Liver (tissue), 3 donors: Measurements from ENCODE around the gene ATP5F1D.

Experiments
- JUND ChIP-seq, 2 donors: IDR thresholded peaks; 2 replicates each; pipeline ENCODE4 v1.6.1; 2016; ENCODE audit warnings: antibody characterized with exemption in 2 of 2
- TF ChIP-seq, protein P1 (sequence below): fragments of 150-350 bp; IDR thresholded peaks from 2 replicates; pipeline ENCODE4 v1.5.1; 2017; ENCODE audit warnings: improper control_type of control experiment, low read depth, low read length; ENCODE audit not compliant: missing input control
- TF ChIP-seq, protein P2 (sequence below): IDR thresholded peaks from 2 replicates; pipeline ENCODE4 v1.6.1; 2016; ENCODE audit warnings: antibody characterized with exemption
- TF ChIP-seq, protein P3 (sequence below): IDR thresholded peaks from 2 replicates; pipeline ENCODE4 v1.6.1; 2016; ENCODE audit warnings: antibody characterized with exemption
- donor health status: healthy.
- donor health status: healthy.

DNA sequence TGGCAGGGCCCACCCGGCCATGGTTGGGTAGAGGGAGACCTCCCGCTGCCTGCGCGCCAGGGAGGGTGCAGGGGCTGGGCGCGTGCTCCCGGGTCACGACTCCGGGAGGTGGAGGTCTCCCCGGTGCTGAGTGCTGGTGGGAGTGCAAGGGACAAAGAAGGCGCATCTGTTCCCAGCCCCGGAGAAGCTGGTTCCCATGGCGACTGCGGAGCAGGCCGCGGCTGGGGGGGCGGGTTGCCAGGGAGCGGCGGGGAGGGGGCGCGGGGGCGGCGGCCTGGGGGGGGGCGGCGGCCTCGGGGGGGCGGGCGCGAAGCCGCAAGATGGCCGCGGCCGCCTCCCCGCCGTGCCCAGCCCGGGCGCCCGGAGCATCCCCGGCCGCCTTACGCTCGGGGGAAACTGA is 5.0 kb upstream of the ATP5F1D start:
- TF ChIP-seq, protein P1, sequence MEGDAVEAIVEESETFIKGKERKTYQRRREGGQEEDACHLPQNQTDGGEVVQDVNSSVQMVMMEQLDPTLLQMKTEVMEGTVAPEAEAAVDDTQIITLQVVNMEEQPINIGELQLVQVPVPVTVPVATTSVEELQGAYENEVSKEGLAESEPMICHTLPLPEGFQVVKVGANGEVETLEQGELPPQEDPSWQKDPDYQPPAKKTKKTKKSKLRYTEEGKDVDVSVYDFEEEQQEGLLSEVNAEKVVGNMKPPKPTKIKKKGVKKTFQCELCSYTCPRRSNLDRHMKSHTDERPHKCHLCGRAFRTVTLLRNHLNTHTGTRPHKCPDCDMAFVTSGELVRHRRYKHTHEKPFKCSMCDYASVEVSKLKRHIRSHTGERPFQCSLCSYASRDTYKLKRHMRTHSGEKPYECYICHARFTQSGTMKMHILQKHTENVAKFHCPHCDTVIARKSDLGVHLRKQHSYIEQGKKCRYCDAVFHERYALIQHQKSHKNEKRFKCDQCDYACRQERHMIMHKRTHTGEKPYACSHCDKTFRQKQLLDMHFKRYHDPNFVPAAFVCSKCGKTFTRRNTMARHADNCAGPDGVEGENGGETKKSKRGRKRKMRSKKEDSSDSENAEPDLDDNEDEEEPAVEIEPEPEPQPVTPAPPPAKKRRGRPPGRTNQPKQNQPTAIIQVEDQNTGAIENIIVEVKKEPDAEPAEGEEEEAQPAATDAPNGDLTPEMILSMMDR, result no peak
- TF ChIP-seq, protein P2, sequence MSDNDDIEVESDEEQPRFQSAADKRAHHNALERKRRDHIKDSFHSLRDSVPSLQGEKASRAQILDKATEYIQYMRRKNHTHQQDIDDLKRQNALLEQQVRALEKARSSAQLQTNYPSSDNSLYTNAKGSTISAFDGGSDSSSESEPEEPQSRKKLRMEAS, result no peak
- TF ChIP-seq, protein P3, sequence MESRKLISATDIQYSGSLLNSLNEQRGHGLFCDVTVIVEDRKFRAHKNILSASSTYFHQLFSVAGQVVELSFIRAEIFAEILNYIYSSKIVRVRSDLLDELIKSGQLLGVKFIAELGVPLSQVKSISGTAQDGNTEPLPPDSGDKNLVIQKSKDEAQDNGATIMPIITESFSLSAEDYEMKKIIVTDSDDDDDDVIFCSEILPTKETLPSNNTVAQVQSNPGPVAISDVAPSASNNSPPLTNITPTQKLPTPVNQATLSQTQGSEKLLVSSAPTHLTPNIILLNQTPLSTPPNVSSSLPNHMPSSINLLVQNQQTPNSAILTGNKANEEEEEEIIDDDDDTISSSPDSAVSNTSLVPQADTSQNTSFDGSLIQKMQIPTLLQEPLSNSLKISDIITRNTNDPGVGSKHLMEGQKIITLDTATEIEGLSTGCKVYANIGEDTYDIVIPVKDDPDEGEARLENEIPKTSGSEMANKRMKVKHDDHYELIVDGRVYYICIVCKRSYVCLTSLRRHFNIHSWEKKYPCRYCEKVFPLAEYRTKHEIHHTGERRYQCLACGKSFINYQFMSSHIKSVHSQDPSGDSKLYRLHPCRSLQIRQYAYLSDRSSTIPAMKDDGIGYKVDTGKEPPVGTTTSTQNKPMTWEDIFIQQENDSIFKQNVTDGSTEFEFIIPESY, result no peak
- TF ChIP-seq JUND (IDR thresholded peaks at IDR 0.05), result no peak
